GM18870 (cell line): ENCODE data around the gene C1orf115.
"Not testable (repeated sequence)": the region's sequence is repeated elsewhere in the genome, so short reads cannot be mapped to it uniquely, and the experiment has no call there.

Experiments used
- ATAC-seq: cut with Tn5 transposase; IDR thresholded peaks from one replicate; pipeline ENCODE4 v1.9.1; 2021; ENCODE audit warnings: moderate library complexity; ENCODE audit not compliant: unreplicated experiment

C1orf115 gene

GRCh38 chr1:220690140-220691052, at the start of gene C1orf115:
Gene C1orf115, plus strand, starts transcription at chr1:220690363. Its CDS starts 40 bp downstream, at chr1:220690403.
- peak; percentile 93 for ATAC-seq

DNA sequence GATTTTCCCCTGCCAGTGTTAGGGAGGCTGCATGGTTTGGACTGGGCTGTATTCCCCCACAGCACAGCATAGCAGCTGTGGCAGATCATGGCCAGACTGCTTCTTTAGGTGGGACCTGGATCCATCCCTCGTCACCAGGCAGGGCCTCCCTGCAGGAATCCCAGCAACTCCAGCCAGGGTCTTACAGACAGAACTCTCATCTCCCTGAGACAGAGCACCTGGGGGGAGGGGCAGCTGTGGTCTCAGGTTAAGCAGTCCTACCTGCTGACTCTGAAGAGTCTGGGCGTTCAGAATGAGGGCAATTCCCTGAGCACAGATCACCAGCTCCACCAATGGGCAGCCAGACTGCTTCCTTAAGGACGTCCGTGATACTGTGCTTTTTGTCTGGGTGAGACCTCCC, 47.9 kb upstream of the C1orf115 start:
- ATAC-seq: no peak

GRCh38 chr1:220652995-220653394, 37.2 kb upstream of the C1orf115 start:
- no peak for ATAC-seq

- ATAC-seq: peak; percentile 94
Observed at GRCh38 chr1:220655509-220655908, 34.7 kb upstream of the C1orf115 start.

- ATAC-seq: no peak
Observed at GRCh38 chr1:220655961-220656740, 34.0 kb upstream of the C1orf115 start.

GRCh38 chr1:220666349-220666748, 23.8 kb upstream of the C1orf115 start:
- ATAC-seq: no peak

GRCh38 chr1:220669005-220669404, 21.2 kb upstream of the C1orf115 start:
- ATAC-seq: no peak

DNA sequence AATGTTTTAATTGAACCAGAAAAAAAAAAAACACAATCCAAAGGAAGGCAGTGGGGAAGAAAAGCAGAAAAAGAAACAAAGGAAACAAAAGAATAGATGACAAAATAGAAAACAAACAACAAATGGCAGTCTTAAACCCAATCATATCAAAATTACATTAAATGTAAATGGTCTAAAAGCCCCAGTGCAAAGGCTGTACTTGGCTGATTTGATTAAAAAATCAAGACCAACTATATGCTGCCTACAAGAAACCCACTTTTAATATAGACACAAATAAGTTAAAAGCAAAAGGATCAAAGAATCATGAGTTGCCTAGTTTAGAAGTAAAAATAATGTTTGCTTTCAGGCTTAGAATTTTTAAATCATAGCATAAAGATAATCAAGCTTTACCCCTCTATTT, 19.8 kb upstream of the C1orf115 start:
- ATAC-seq: no peak

- ATAC-seq: no peak
Observed at GRCh38 chr1:220673921-220674320, 16.2 kb upstream of the C1orf115 start.

GRCh38 chr1:220677251-220677650, 12.9 kb upstream of the C1orf115 start:
- no peak for ATAC-seq

GRCh38 chr1:220680085-220680687, 10.0 kb upstream of the C1orf115 start:
- ATAC-seq: peak; percentile 94

- no peak for ATAC-seq
Observed at GRCh38 chr1:220681220-220681880, 8.8 kb upstream of the C1orf115 start.

DNA sequence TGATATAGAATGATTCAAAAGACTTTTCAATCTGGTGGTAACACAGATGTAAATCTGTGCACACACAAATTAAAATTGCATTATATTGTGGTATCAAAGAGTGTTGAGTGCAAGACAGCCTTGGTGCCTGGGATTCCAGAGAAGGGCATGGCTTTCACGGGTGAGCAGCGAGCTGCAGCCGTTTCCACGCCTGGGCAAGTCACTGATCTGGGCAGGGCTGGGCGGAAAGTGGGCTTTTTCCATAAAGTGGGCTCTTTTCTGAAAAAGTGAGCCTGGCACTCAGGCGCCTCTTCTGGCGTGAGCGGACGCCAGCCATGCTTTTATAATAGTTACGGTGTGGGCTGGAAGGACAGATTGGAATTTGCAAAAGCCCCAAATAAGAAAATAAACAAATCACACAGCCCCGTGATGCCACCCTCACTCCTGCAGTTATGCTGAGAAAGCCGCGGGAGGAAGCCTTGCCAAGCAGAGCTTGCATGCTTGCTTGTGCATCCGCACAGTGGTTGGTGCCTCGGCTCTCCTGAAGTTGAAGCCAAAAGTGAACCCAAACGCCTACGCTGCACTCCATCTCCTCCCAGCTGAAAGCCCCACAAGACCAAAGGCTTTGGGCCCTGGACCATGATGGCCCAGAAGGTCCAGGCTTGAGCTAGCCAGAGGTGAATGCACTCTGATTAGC, 7.1 kb upstream of the C1orf115 start:
- ATAC-seq: no peak

GRCh38 chr1:220683716-220684115, 6.4 kb upstream of the C1orf115 start:
- ATAC-seq: not testable (repeated sequence)

DNA sequence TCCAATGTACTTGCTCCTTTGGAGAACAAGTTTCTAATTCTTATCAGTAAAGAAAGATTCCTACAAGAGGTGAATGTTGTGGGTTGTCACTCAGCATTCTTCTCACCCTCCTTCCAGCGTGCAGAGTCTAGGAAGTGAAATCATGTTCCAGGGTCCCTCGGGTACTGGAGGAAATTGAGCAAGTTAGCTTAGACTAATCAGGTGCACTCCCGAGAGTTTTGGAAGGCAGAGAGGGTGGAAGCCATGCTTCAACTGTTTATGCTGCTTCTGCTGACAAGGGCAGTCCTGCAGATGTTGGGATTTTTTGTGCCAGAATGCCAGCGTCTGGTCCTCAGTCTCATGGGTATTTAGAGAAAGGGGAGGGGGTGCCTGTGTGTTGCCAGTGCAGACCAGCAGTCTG, 5.3 kb upstream of the C1orf115 start:
- no peak for ATAC-seq

DNA sequence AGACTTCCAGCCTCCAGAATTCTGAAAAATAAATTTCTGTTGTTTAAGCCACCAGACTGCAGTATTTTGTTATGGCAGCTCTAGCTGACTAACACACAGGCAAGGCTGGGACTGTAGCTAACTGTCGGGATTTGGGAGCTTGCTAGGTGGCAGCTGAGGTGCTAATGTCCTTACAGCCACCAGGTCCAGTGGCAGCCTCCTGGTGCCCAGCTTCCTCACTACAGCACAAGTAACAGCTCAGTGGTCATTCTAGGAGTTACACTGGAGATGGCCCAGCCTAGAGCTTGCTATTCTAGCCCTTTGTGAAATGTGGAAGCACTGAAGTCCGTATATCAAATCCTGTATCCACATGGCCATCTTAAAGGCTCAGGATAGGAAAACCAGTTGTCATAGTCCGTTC, 4.3 kb upstream of the C1orf115 start:
- no peak for ATAC-seq

GRCh38 chr1:220687809-220688208, 2.4 kb upstream of the C1orf115 start:
- no peak for ATAC-seq

DNA sequence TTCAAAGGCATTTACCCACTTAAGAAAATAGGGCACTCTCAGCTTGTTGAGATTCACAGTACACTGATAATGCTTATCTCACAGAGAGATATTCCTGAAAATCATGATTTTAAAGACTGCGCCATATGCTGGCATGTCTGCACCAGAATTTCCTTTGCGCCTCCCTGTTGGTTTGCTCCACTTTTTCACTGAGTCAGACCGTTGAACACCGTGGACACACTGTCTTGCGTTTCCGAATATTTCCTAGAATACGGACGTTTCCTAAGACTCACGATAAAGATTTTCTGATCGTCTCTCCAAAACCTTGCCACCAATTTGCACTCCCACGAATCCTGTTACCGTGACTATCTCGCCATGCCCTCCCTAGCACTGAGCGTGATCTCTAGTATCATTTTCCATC, 497 bp upstream of the C1orf115 start:
- ATAC-seq: no peak

DNA sequence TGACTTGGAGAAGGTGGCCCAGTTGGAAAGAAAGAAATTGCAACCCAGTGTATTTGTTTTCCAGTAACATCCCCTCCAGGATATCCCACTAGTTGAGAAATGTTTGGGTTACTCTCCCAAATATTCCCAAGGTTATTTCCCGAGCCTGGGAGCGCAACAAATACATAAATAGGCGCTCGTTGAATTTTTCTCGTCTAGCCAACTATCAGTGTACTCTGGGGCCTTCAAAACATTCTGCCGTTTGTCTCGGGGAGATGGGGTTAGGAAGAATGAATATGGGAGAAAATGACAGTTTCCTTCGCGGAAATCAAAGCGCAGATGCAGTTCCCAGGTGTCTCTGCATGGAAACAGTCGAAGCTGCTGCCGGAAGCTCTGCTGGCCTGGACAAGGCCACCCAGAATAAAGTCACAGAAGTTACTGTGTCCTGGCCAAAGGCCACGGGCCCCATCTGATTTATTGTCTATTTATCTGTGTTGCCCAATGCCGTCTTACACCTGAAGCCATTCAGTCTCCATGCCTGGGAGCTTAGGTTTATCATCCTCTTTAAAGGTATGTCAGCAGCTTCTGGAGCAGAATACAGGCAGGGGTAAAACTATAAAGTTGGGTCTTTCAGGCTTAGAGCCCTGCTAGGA, 1.0 kb downstream of the C1orf115 start:
- no peak for ATAC-seq
